GM18951 (cell line): ENCODE results near the gene SWAP70.

ENCODE experiments used
- POLR2A ChIP-seq: IDR thresholded peaks from 4 replicates; pipeline ENCODE4 v1.6.1; 2011; ENCODE audit warnings: mild to moderate bottlenecking; ENCODE audit not compliant: insufficient read length, insufficient read depth; ENCODE audit errors: extremely low read depth
- in situ Hi-C: fragments of 300-500 bp; cut with MboI; formaldehyde crosslinking; loops from one replicate; pipeline ENCODE4 v1.12.0; 2022; ENCODE audit warnings: low sequenced_read_pairs, mixed read lengths, inconsistent platforms; ENCODE audit not compliant: unreplicated experiment

SWAP70 gene

DNA sequence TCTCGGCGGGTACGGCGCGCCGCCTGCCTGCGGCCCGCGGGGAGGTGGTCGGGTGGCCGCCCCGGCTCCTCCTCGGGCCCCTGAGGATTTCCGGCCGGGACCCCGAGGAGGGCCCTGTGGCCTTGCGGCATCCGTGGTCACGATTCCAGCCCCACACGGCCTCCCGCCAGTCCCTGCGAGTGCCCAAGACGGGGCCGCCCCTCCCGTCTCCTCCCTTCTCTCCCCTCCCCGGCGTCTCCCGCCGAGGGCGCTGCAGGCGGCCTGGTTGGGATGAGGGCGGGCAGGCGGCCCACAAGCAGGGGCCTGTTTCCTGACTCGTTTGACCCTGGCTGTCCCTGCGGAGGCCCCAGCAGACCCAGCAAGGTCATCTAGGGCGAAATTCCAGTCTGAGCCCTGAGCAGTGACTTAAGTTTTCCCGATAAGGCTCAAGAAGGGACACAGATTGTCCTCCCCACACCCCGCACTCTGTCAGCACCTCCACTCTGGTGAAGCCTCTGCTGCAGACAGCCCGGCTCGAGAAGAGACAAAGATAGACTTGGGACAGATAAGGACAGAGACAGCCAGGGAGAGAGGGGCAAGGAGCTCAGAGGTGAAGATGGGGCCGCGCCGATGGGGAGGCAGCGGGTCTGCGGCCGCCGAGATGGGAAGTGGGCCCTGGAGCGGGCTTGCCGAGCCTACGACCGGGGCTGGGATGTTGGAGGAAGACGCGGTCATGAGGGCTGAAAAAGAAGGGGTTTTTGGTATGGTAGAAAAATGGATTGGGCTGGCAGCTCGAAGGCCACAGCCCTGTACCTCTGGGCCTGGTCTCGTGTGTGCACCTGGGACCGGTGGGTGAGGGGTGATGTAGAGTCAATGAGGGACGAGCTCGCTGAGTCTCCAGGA lies 95.0 kb downstream of the SWAP70 start:
- no peak for TF ChIP-seq POLR2A
- in situ Hi-C loops = loop anchor here (25.0 kb wide), 1 partner anchor 553 kb away; the partner anchor contains the start of gene ADM

DNA sequence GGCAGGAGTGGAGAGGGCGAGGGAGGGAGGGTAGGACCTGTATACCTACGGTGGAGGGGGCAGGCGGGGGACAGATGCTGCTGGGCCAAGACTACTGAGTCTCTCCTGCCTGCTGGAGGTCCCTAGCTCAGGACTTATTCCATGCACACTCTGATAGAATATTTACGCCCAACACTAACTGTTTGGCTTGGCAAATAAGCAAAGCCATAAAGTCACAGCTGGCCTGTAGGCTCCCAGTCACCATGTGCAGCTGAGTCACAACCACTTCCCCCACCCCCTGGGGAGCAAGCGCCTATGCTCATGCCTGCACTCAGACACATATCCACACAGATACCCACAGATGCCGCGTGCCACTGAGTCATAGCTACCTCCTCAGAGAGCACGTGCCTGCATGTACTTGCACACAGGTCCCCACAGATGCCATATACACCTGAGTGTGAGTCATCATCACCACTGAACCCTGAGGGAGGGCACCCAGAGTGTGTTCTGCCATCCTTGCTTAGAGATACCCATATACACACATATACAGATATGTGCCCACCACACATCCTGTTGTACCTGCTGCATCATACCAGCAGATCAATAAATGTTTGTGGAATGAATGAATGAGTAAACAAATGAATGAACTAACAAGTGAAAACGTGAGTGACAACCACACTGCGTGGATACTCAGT lies 95.8 kb downstream of the SWAP70 start:
- no peak for TF ChIP-seq POLR2A
- in situ Hi-C loops = loop anchor here (10.0 to 25.0 kb wide), 2 partner anchors 205 to 553 kb away; partner anchors contain the start of gene ADM

DNA sequence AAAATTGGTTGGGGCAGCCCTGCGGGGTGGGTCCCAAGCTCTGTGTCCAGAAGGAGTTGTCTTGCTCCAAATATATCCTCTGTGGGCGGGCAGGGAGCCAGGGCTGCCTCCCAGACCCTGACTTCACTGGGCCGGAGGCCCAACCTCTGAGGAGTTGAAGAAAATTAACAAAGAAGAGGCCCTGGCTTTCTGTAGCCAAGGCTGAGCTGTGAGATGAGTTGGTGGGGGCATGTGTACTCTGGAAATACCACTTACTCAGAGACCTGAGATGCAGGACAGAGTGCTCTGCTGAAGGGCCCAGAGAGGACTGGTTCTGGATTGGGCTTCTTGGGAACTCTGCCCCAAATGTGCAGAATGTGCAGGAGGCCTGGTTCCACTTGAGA lies 96.3 kb downstream of the SWAP70 start:
- in situ Hi-C loops = loop anchor here (10.0 to 25.0 kb wide), 2 partner anchors 205 to 552 kb away; partner anchors contain the start of gene ADM
- no peak for TF ChIP-seq POLR2A

DNA sequence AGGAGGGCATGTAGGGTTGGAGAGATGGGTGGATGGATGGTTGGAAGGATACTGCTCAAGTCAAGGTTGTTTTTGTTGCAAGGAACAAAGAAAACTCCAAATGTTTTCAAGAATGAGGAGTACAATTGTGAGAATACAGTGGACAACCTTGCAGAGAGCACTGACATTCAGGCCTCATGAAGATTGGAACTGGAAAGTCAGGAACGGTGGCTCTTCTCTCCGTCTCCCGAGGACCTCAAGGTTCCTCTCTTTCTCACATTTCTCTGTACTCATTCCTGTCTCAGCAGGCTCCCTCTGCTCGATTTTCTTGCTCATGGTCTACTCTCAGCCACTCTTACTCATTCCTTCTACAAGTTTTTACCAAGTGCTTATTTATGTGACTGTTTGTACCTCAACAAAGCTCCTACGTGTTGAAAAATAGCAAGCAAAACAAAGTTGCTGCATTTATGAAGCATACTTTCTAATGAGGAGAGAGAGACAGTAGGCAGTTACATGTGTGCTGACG lies 97.6 kb downstream of the SWAP70 start:
- in situ Hi-C loops = loop anchor here (10.0 to 25.0 kb wide), 2 partner anchors 203 to 551 kb away; partner anchors contain the start of gene ADM
- no peak for TF ChIP-seq POLR2A

DNA sequence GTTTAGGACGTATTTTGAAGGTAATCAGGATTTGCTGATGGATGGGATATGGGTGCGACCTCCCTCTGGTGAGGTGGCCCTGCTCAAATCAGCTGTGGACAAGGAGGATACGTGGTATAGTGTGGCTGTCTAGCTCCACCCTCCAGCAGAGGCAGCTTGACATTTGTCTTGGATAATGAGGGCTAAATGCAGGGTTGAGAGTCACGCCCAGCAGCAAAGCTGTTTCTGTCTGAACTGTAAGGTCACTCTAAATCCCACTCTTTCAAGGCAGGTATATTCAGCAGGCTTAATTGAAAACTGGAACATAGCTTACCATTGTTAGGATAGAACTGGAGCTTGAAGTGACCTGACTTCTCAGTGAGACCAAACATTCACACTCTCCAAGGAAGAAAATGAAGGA lies 98.7 kb downstream of the SWAP70 start:
- in situ Hi-C loops = loop anchor here (10.0 to 25.0 kb wide), 2 partner anchors 202 to 550 kb away; partner anchors contain the start of gene ADM

DNA sequence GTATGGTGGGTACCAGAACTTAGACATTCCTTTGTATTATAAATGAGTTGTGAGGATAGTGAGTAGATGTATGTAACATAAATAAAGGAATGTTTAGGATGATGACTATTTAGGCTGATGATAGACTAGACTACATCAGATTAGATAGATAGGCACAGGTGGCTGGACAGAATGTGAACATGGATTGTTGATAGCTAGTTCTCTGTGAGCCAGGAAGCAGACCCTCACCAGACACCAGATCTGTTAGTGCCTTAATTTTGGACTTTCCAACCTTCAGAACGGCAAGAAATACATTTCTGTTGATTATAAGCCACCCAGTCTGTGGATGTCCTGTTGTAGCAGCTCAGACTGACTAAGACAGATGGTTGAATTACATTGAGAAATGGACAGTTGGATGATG lies 99.4 kb downstream of the SWAP70 start:
- TF ChIP-seq POLR2A = no peak
- in situ Hi-C loops = loop anchor here (10.0 to 25.0 kb wide), 2 partner anchors 202 to 549 kb away; partner anchors contain the start of gene ADM

More for the DNA sequence above, 98.7 kb downstream of the SWAP70 start:
- TF ChIP-seq POLR2A = no peak

DNA sequence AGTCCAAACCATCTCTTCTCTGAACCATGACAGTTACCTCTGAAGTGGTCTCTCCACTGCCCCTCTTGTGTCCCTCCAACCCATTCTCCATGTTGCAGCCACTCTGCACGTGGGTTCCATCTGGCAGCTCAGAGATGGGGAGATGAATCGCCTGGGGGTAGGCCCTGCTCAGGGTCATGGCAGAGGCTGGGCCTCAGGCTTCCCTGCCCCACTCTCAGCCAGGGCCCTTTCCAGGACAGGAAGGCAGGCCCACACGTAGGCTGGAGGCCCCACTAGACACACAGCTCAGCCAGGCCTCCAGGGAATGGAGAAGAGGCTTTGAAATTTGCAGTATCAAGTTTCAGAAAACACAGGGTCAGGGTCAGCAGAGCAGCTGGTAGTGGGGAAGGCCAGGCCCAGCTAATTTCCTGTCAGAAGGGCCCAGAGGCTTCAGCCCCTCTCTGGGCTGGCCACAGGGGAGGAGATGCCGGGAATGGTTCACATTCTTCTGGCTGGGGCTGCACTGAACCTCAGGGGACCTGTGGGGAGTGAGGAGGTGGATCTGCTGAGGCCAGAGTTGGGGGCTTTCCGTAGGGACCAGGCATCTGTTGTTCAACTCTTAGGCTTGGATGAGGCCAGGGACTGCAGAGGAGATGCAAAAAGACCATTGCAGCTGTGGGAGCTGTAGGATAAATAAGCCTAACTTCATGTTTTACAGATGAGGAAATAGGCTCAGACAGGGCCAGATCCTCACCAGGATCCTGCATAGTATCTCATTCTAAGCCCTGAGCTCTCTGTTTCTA lies 101.6 kb downstream of the SWAP70 start:
- no peak for TF ChIP-seq POLR2A
- in situ Hi-C loops = loop anchor here (10.0 to 25.0 kb wide), 2 partner anchors 199 to 547 kb away; partner anchors contain the start of gene ADM

DNA sequence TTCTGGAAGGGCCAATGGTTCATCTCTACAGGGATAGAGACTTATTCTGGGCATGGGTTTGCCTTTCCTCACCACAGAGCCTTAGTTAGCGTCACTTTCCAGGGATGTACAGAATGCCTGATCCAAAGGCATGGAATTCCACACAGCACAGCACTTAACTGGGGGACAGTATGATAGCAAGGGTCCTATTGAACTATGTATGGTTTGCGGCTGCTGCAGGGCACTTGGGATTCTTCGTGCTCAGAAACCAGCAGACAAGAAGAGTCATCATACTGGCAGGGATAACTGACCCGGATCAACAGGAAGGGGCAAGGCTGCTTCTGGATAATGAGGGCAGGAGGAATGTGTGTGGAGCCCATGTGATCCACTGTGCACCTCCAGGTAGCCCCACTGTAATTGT lies 105.7 kb downstream of the SWAP70 start:
- TF ChIP-seq POLR2A = no peak
- in situ Hi-C loops = loop anchor here (10.0 to 25.0 kb wide), 2 partner anchors 195 to 543 kb away; partner anchors contain the start of gene ADM

DNA sequence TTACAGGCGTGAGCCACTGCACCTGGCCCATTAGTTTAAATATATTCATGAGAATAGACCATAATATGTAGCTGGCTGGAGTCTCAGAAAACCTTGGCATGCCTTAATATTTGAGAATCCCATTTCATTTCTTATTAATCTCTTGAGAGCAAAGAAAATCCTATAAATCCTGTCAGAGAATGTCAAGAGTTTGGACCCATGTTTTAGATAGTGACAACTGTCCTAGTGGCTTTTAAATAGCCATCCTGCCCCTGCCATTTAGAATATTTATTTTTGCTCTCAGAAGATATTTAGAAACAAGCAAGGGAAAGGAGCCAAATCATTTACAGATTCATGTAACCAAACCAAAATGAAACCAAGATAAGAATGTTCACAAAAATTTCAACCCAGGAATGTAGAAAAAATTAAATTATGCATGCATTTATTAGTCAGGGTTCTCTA lies 107.2 kb downstream of the SWAP70 start:
- TF ChIP-seq POLR2A = no peak
- in situ Hi-C loops = loop anchor here (25.0 kb wide), 1 partner anchor 541 kb away; the partner anchor contains the start of gene ADM

DNA sequence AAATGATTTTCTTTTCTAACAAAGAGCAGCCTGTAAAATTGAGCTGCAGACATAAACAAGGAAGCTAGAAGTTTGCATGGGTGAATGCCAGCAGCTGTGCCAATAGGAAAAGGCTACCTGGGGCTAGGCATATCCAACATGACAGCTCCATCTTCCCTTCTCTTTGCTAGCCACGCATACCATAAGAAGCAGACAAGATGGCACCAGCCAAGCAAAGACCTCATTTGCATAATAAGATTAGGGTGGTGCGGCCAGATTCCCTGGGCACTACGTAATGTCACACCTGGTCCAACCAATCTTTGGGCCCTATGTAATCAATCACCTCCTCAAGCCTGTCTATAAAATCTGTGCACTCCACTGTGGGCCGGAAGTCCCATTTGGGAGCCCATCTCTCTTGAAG lies 108.3 kb downstream of the SWAP70 start:
- in situ Hi-C loops = loop anchor here (25.0 kb wide), 1 partner anchor 540 kb away; the partner anchor contains the start of gene ADM

DNA sequence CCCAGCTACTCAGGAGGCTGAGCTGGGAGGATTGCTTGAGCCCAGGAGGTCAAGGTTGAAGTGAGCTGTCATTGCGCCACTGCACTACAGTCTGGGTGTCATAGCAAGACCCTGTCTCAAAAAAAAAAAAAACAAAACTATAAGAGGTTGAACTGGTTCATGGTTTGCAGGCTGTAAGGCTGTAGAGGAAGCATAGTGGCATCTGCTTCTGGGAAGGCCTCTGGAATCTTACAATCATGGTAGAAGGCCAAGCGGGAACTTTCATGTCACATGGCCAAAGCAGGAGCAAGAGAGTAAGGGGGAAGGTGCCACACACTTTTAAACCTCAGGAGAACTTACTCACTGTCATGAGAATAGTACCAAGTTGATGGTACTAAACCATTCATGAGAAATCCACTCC lies 109.6 kb downstream of the SWAP70 start:
- in situ Hi-C loops = loop anchor here (25.0 kb wide), 1 partner anchor 539 kb away; the partner anchor contains the start of gene ADM
- TF ChIP-seq POLR2A = no peak

More for the DNA sequence above, 108.3 kb downstream of the SWAP70 start:
- TF ChIP-seq POLR2A = no peak

DNA sequence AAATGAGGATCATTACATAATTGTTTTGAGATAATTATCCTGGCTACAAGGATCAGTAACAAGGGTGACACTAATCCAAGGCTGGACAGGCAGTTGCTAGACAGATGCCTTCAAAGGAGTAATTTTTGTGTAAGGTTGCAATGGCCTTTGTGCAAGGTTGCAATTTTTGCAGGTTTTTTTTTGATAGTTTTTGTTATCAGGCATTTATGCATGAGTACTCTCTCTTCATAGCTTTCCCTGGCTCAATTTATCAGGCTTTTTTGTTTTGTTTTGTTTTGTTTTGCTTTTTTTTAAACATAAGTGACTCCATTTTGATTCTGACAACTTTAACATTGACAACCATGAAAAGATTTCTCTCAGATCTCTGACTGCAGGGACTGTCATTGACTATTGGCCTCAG lies 110.2 kb downstream of the SWAP70 start:
- in situ Hi-C loops = loop anchor here (25.0 kb wide), 1 partner anchor 538 kb away; the partner anchor contains the start of gene ADM
- no peak for TF ChIP-seq POLR2A
